ENCODE data around the gene JMJD4. TPM values are rescaled to one million over a fixed set of nuclear protein-coding genes. Genes with fewer than 3 reads are reported as not detected.
"Not testable (repeated sequence)": the region's sequence is repeated elsewhere in the genome, so short reads cannot be mapped to it uniquely, and the experiment has no call there.

The JMJD4 gene
- polyA plus RNA-seq, 10 donors: 11.8 to 19.9 (median 16.4) TPM

GRCh38 chr1:227701631-227702030, 33.5 kb downstream of the JMJD4 start:
- DNase-seq: not testable (repeated sequence)

- no peak for DNase-seq
These were observed 37.7 kb downstream of the JMJD4 start for GRCh38 chr1:227697321-227697864.

- no peak for DNase-seq
These were observed 49.3 kb downstream of the JMJD4 start for GRCh38 chr1:227685807-227686206.

Other genes starting within 250 kb of the JMJD4 start
- 10 to 100 TPM in 3 of 10 donors, 1 to 10 TPM in 7; 6.3 to 11.4 (median 8.8) TPM for gene ZNF678, start 171.7 kb downstream of the JMJD4 start, polyA plus RNA-seq (ENCODE audit: insufficient read length in 10 of 10)
- 10 to 100 TPM; 23.9 to 32.1 (median 30.4) TPM for gene SNAP47, start 133 bp upstream of the JMJD4 start, polyA plus RNA-seq (ENCODE audit: insufficient read length in 10 of 10)
- gene PRSS38, start 80.4 kb upstream of the JMJD4 start, polyA plus RNA-seq (ENCODE audit: insufficient read length in 10 of 10): not detected
- 1 to 10 TPM; 4.1 to 9.4 (median 7.2) TPM for gene WNT9A, start 212.6 kb upstream of the JMJD4 start, polyA plus RNA-seq (ENCODE audit: insufficient read length in 10 of 10)

Measured in muscle of back (tissue), 11 donors.